Measurements from ENCODE around the gene ORAI3.
A peak's percentile ranks its signal among the peaks of the same experiment; 100 is the strongest.

The ORAI3 gene

GRCh38 chr16:30984669-30985400 lies 36.0 kb downstream of the ORAI3 start, which contains the start of gene HSD3B7:
HSD3B7 (plus strand) TSS chr16:30985207; CDS start chr16:30985659, 452 bp downstream.
- no peak within 1 kb of the TSS for H3K4me3 ChIP-seq (ENCODE audit: low read depth, low read length)
- peak; percentile 92 for TF ChIP-seq CTCF (IDR thresholded peaks at IDR 0.05; ENCODE audit: low read depth, low read length)
- DNase-seq = peak; percentile 93
- no peaks in the 10 kb centered on the region for H3K4me1 ChIP-seq
- no peaks in the 10 kb centered on the region for H3K27me3 ChIP-seq
- peaks cover 29% of the 10 kb centered on the region for H3K36me3 ChIP-seq
- H3K9me3 ChIP-seq = no peaks in the 10 kb centered on the region

- Histone ChIP-seq H3K4me1 (no peaks in the 10 kb centered on the region), H3K27me3 (no peaks in the 10 kb centered on the region), H3K36me3 (peaks cover 23% of the 10 kb centered on the region), H3K9me3 (no peaks in the 10 kb centered on the region), H3K4me3 (ENCODE audit: low read depth, low read length) (no peak overlapping the region)
- no peak for DNase-seq
- TF ChIP-seq CTCF (IDR thresholded peaks at IDR 0.05; ENCODE audit: low read depth, low read length) = no peak
Measured at GRCh38 chr16:30985401-30986128, 36.7 kb downstream of the ORAI3 start.

- no peak overlapping the region for H3K4me3 ChIP-seq (ENCODE audit: low read depth, low read length)
- DNase-seq = no peak
- no peaks in the 10 kb centered on the region for H3K4me1 ChIP-seq
- TF ChIP-seq CTCF (IDR thresholded peaks at IDR 0.05; ENCODE audit: low read depth, low read length) = no peak
- H3K27me3 ChIP-seq = no peaks in the 10 kb centered on the region
- H3K36me3 ChIP-seq = peaks cover 15% of the 10 kb centered on the region
- H3K9me3 ChIP-seq = no peaks in the 10 kb centered on the region
Measured at GRCh38 chr16:30986129-30986991, 37.5 kb downstream of the ORAI3 start.

GRCh38 chr16:30987581-30988190 lies 38.8 kb downstream of the ORAI3 start:
- Histone ChIP-seq H3K4me1 (no peaks in the 10 kb centered on the region), H3K4me3 (ENCODE audit: low read depth, low read length) (no peak overlapping the region), H3K36me3 (peaks cover 11% of the 10 kb centered on the region), H3K27me3 (no peaks in the 10 kb centered on the region), H3K9me3 (no peaks in the 10 kb centered on the region)
- no peak for DNase-seq
- no peak for TF ChIP-seq CTCF (IDR thresholded peaks at IDR 0.05; ENCODE audit: low read depth, low read length)

GRCh38 chr16:30989469-30990047 lies 40.7 kb downstream of the ORAI3 start:
- no peak for TF ChIP-seq CTCF (IDR thresholded peaks at IDR 0.05; ENCODE audit: low read depth, low read length)
- no peaks in the 10 kb centered on the region; the same call in 1 of the 2 replicates for H3K36me3 ChIP-seq
- no peaks in the 10 kb centered on the region for H3K9me3 ChIP-seq
- H3K4me3 ChIP-seq (ENCODE audit: low read depth, low read length) = no peak overlapping the region
- no peak for DNase-seq
- peaks cover 7% of the 10 kb centered on the region; the same call in 1 of the 2 replicates for H3K4me1 ChIP-seq
- H3K27me3 ChIP-seq = no peaks in the 10 kb centered on the region

Measured in BE2C (cell line).